PC-9 (cell line): Measurements from ENCODE around the gene DES. TPM values are rescaled to one million over a fixed set of nuclear protein-coding genes. Genes with fewer than 3 reads are reported as not detected.
"Not testable (repeated sequence)": the region's sequence is repeated elsewhere in the genome, so short reads cannot be mapped to it uniquely, and the experiment has no call there.

Experiments used
- BruUV-seq: library from RNA; stranded (reverse); fragments of 400-500 nt; replicated peaks from 2 replicates; lab custom pipeline; 2021; lab: Mats Ljungman, UMichigan
- CTCF ChIA-PET: fragments of 300-600 bp; sonication (Branson Sonifier 250); formaldehyde crosslinking; loops from one replicate; lab custom pipeline; 2022; ENCODE audit warnings: antibody characterized with exemption; lab: Charles Lee
- POLR2A ChIA-PET: fragments of 300-600 bp; sonication (Branson Sonifier 250); formaldehyde crosslinking; loops from one replicate; lab custom pipeline; 2022; ENCODE audit warnings: antibody characterized with exemption; ENCODE audit not compliant: unreplicated experiment; lab: Charles Lee
- DNase-seq, 2 experiments: peaks; one replicate each; pipeline versions ENCODE4 v3.0.0 to v3.0.0-alpha.2; 2015 to 2022; ENCODE audit warnings: mixed read lengths in 1 of 2
- H2AFZ ChIP-seq: fragments of 200-600 bp; sonication (generic); 2 replicates; pipeline ENCODE4 v1.8.1; 2017; ENCODE audit warnings: antibody characterized with exemption
- H3F3A ChIP-seq: fragments of 200-600 bp; sonication (generic); 2 replicates; pipeline ENCODE4 v1.8.1; 2017; ENCODE audit warnings: antibody characterized with exemption, mild to moderate bottlenecking, low read depth; ENCODE audit not compliant: insufficient read depth
- H3K27ac ChIP-seq: fragments of 200-600 bp; sonication (generic); 2 replicates; pipeline ENCODE4 v1.6.1; 2016; ENCODE audit warnings: mixed run types
- H3K27me3 ChIP-seq: fragments of 200-600 bp; sonication (generic); 2 replicates; pipeline ENCODE4 v1.6.1; 2016; ENCODE audit warnings: low read depth, mixed run types; ENCODE audit not compliant: insufficient read depth
- H3K36me3 ChIP-seq: fragments of 200-600 bp; sonication (generic); 2 replicates; pipeline ENCODE4 v1.6.1; 2016; ENCODE audit warnings: low read depth, mixed run types
- H3K4me1 ChIP-seq: fragments of 200-600 bp; sonication (generic); replicated peaks from 2 replicates; pipeline ENCODE4 v1.6.1; 2016; ENCODE audit warnings: mixed run types; ENCODE audit not compliant: insufficient read depth
- H3K4me2 ChIP-seq: fragments of 200-600 bp; sonication (generic); 2 replicates; pipeline ENCODE4 v1.6.1; 2017; ENCODE audit warnings: mixed run types
- H3K4me3 ChIP-seq: fragments of 200-600 bp; sonication (generic); 2 replicates; pipeline ENCODE4 v1.6.1; 2016; ENCODE audit warnings: mixed run types
- H3K79me2 ChIP-seq: fragments of 200-600 bp; sonication (generic); 2 replicates; pipeline ENCODE4 v1.6.1; 2017; ENCODE audit warnings: low read depth, mixed run types
- H3K9me2 ChIP-seq: fragments of 200-600 bp; sonication (generic); 2 replicates; pipeline ENCODE4 v1.8.1; 2017; ENCODE audit warnings: mild to moderate bottlenecking; ENCODE audit not compliant: insufficient read depth
- H3K9me3 ChIP-seq: fragments of 200-600 bp; sonication (generic); 2 replicates; pipeline ENCODE4 v1.8.1; 2016; ENCODE audit warnings: low read depth; ENCODE audit not compliant: insufficient read depth
- H4K20me1 ChIP-seq: fragments of 200-600 bp; sonication (generic); 2 replicates; pipeline ENCODE4 v1.8.1; 2017; ENCODE audit not compliant: insufficient read depth
- CTCF ChIP-seq: fragments of 200-600 bp; sonication (generic); conservative IDR thresholded peaks from 2 replicates; pipeline ENCODE4 v1.6.1; 2017; ENCODE audit warnings: mixed run types, antibody characterized with exemption, mild to moderate bottlenecking, moderate library complexity
- EZH2 ChIP-seq: fragments of 200-600 bp; sonication (generic); IDR thresholded peaks from 2 replicates; pipeline ENCODE4 v1.8.0; 2017; ENCODE audit warnings: antibody characterized with exemption, low read depth
- intact Hi-C: fragments of 100-400 bp; cut with micrococcal nuclease; formaldehyde crosslinking; loops from one replicate; pipeline ENCODE4 v1.10.0; 2022; ENCODE audit not compliant: unreplicated experiment
- total RNA-seq: library from RNA; stranded (reverse); gene quantifications from 2 replicates; pipeline ENCODE4 v1.2.3, GENCODE V29; 2021

Gene DES
- total RNA-seq, 1 experiment from 2014 or later: not detected

- Histone ChIP-seq H3K4me3 (no peak overlapping the region), H3K27me3 (no peaks in the 10 kb centered on the region), H3K9me3 (no peaks in the 10 kb centered on the region), H4K20me1 (no peaks in the 10 kb centered on the region), H3K36me3 (no peaks in the 10 kb centered on the region), H3K4me1 (0 out of 2 replicates have a peak, but pooled peaks cover 6% of the 10 kb centered on the region), H2AFZ (no peak overlapping the region), H3K27ac (no peak overlapping the region), H3F3A (no peaks in the 10 kb centered on the region), H3K9me2 (no peaks in the 10 kb centered on the region), H3K79me2 (no peaks in the 10 kb centered on the region), H3K4me2 (no peak overlapping the region)
- no TSS peak for BruUV-seq
- intact Hi-C loops: no loop called here
- DNase-seq: no peak
- ChIA-PET CTCF (no interaction called here), POLR2A (interaction anchor here (0.5 to 0.8 kb wide), 2 partner anchors 188 to 201 kb away, joined by 3 to 14 read pairs; no protein-coding TSS in a partner anchor)
- TF ChIP-seq CTCF: no peak
- no peak for TF ChIP-seq EZH2
Observed at GRCh38 chr2:219406861-219407230, 11.3 kb upstream of the DES start.

- BruUV-seq, H4K20me1 ChIP-seq, H3K4me3 ChIP-seq, H2AFZ ChIP-seq, DNase-seq, H3K27ac ChIP-seq, CTCF ChIA-PET, intact Hi-C loops, H3F3A ChIP-seq, H3K9me2 ChIP-seq, H3K9me3 ChIP-seq, H3K27me3 ChIP-seq, H3K4me1 ChIP-seq, H3K79me2 ChIP-seq, H3K36me3 ChIP-seq, H3K4me2 ChIP-seq: not testable (repeated sequence)
- POLR2A ChIA-PET: interaction anchor here (0.5 kb wide), 1 partner anchor 188 kb away, joined by 3 read pairs; no protein-coding TSS in a partner anchor
Observed at GRCh38 chr2:219407343-219407742, 10.8 kb upstream of the DES start.

- no peak for DNase-seq
- Histone ChIP-seq H3K4me1 (0 out of 2 replicates have a peak, but pooled peaks cover 6% of the 10 kb centered on the region), H3K9me3 (no peaks in the 10 kb centered on the region), H3K4me2 (no peak overlapping the region), H3K9me2 (no peaks in the 10 kb centered on the region), H3F3A (no peaks in the 10 kb centered on the region), H3K27ac (no peak overlapping the region), H3K79me2 (no peaks in the 10 kb centered on the region), H3K4me3 (no peak overlapping the region), H3K36me3 (no peaks in the 10 kb centered on the region), H2AFZ (no peak overlapping the region), H4K20me1 (no peaks in the 10 kb centered on the region), H3K27me3 (0 out of 2 replicates have a peak, but pooled peaks cover 3% of the 10 kb centered on the region)
- ChIA-PET POLR2A (no interaction called here), CTCF (no interaction called here)
- TF ChIP-seq CTCF (no peak), EZH2 (no peak)
- BruUV-seq: no TSS peak
- intact Hi-C loops: no loop called here
Observed at GRCh38 chr2:219408204-219408603, 10.0 kb upstream of the DES start.

- Histone ChIP-seq H2AFZ (no peak overlapping the region), H3K4me2 (no peak overlapping the region), H3K9me2 (no peaks in the 10 kb centered on the region), H3K27me3 (0 out of 2 replicates have a peak, but pooled peaks cover 3% of the 10 kb centered on the region), H3K36me3 (no peaks in the 10 kb centered on the region), H3K79me2 (no peaks in the 10 kb centered on the region), H3F3A (no peaks in the 10 kb centered on the region), H3K27ac (no peak overlapping the region), H3K4me3 (no peak overlapping the region), H3K9me3 (no peaks in the 10 kb centered on the region), H3K4me1 (0 out of 2 replicates have a peak, but pooled peaks cover 6% of the 10 kb centered on the region), H4K20me1 (no peaks in the 10 kb centered on the region)
- DNase-seq: no peak
- BruUV-seq: no TSS peak
- TF ChIP-seq EZH2: no peak
- TF ChIP-seq CTCF: no peak
- CTCF ChIA-PET: no interaction called here
- POLR2A ChIA-PET: no interaction called here
- intact Hi-C loops: no loop called here
Observed at GRCh38 chr2:219408631-219409030, 9.5 kb upstream of the DES start.
